ENCODE results near the gene NSUN2. TPM values are rescaled to one million over a fixed set of nuclear protein-coding genes. Genes with fewer than 3 reads are reported as not detected.

The NSUN2 gene
- polyA plus RNA-seq, 4 donors, result 49.5 to 61.2 (median 55.9) TPM

GRCh38 chr5:6568383-6568782 lies 64.5 kb downstream of the NSUN2 start:
- DNase-seq (ENCODE audit: low read depth in 4 of 4, low spot score in 3 of 4), result no peak

GRCh38 chr5:6567835-6568234 lies 65.0 kb downstream of the NSUN2 start:
- no peak for DNase-seq (ENCODE audit: low read depth in 4 of 4, low spot score in 3 of 4)

DNA sequence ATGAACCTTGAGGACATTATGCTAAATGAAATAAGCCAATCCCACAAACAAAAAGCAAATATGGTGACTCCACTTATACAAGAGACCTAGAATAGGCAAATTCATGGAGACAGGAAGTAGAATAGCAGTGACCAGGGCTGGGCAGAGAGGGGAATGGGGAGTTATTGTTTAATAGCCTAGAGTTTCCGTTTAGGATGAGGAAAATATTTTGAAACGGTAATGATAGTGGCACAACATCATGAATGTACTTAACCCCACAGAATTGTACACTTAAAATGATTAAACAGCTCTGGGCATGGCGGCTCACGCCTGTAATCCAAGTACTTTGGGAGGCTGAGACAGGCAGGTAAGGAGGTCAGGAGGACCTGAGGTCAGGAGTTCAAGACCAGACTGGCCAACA lies 65.8 kb downstream of the NSUN2 start:
- DNase-seq (ENCODE audit: low read depth in 4 of 4, low spot score in 3 of 4), result no peak

- DNase-seq (ENCODE audit: low read depth in 4 of 4, low spot score in 3 of 4), result no peak
These were observed 67.4 kb downstream of the NSUN2 start for GRCh38 chr5:6565492-6565891.

DNA sequence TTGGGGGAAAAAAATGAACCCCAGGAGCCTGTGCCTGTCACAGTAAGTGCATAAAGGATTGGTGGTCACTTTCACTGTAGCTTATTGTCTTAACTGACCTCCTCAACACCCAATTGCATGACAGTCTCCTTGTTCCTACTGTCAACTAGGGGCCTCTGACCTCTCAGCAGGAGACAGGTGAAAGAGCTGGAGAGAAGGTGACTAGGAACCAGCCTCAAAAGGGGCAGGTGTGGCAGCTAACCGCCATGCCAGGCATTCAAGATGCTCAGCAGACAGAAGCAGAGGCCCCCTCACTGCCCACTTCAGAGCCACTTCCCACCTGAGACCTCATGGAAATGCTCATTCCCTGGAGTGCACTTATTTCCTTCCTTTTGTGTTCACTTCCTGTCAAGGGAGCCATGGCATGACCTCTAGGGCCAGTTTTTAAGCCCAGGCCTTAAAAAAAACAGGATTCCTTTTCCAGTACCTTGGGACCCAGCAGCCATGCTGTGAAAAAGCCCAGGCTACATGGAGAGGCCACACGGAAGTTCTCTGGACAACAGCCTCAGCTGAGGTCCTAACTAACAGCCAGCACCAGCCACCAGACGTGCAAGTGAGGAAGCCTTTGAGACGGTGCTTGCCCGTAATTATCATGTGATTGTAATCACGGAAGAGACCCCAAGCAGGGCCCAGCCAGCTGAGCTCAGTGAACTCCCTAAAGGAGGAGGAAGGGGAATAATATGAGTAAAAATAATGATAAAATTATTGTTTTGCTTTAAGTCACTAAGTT lies 74.9 kb downstream of the NSUN2 start:
- no peak for DNase-seq (ENCODE audit: low read depth in 4 of 4, low spot score in 3 of 4)

- no peak for DNase-seq (ENCODE audit: low read depth in 4 of 4, low spot score in 3 of 4)
These were observed 76.1 kb downstream of the NSUN2 start for GRCh38 chr5:6556802-6557102.

DNA sequence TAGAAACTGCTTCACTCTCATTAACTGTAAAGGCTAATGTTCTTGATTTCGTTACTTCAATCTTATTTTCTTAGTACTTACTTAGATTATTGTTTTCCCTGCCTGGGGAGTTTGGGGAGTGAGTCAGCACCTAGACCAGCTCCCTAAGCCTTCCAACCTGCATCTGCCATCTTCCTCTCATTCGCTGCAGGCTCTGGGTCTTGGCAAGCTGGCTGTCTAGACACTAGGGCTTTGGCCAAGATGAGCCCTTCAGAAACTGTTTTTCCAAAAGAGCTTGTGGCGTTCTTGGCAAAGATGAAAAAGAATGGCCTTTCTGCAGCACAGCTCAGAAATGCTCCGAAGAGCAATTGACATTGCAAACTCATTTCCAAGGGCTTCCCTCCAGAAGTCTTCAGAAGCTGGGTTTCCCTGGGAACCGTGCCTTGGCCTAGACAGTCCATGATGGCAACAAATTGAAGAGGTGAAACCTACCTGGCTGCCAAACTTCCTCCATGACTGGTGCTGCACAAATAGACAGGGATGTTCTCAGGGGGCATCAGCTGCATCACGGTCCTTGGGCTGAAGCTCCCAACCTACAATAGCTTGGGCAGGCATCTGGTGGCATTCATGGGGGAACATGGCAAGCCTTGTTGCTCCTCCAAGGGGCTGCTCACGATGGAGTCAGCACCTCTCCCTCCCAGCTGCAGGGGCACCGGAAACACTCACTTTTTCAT lies 76.6 kb downstream of the NSUN2 start:
- no peak for DNase-seq (ENCODE audit: low read depth in 4 of 4, low spot score in 3 of 4)

GRCh38 chr5:6554812-6555211 lies 78.0 kb downstream of the NSUN2 start:
- no peak for DNase-seq (ENCODE audit: low read depth in 4 of 4, low spot score in 3 of 4)

GRCh38 chr5:6553972-6554371 lies 78.9 kb downstream of the NSUN2 start:
- DNase-seq (ENCODE audit: low read depth in 4 of 4, low spot score in 3 of 4), result no peak

GRCh38 chr5:6552612-6553011 lies 80.2 kb downstream of the NSUN2 start:
- DNase-seq (ENCODE audit: low read depth in 4 of 4, low spot score in 3 of 4), result no peak

DNA sequence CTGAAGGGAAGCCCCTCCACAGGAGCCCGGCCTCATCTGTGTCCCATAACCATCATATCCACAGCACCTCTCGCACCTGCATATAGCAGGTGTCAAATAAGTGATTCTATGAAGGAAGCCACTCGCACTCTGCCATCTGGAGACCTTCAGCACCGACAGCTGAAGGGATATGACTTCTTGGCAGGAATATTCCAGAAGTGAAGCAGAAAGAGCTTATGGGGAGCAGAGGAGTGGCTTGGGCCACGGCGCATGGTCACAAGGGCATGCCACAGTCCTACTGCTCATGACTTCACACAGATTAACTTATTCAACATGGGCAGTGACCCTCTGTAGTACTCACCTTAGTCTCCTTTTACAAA lies 80.9 kb downstream of the NSUN2 start:
- DNase-seq (ENCODE audit: low read depth in 4 of 4, low spot score in 3 of 4), result no peak

- no peak for DNase-seq (ENCODE audit: low read depth in 4 of 4, low spot score in 3 of 4)
These were observed 81.4 kb downstream of the NSUN2 start for GRCh38 chr5:6551287-6551954.

DNA sequence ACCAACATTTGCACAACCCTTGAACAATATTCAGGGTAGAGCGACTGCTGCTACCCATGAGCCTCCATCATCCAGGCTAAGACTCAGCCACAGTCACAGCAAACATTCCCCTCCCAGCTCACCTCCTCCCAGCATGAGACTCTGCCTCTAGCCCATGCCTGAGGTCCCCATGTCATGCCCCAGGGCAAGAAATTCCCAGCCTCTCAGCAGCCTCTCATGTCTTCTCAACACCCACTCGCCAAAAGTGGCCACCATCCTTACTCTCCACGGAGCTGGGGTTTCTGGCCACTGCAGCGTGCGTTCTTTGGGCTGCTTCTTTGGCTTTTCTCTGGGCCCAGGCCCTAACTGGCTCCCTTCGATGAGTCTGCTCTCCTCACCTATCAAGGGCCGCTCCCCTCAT lies 82.2 kb downstream of the NSUN2 start:
- no peak for DNase-seq (ENCODE audit: low read depth in 4 of 4, low spot score in 3 of 4)

Other genes starting within 250 kb of the NSUN2 start
- gene UBE2QL1, start 184.2 kb downstream of the NSUN2 start, polyA plus RNA-seq (ENCODE audit: insufficient read length in 4 of 4), result 1 to 10 TPM; 1.0 to 1.7 (median 1.2) TPM
- 10 to 100 TPM in 3 of 4 donors, 1 to 10 TPM in 1; 9.3 to 12.2 (median 10.5) TPM for gene SRD5A1, start 396 bp upstream of the NSUN2 start, polyA plus RNA-seq (ENCODE audit: insufficient read length in 4 of 4)
- 10 to 100 TPM; 24.3 to 35.6 (median 25.8) TPM for gene TENT4A, start 80.4 kb upstream of the NSUN2 start, polyA plus RNA-seq (ENCODE audit: insufficient read length in 4 of 4)